Gastroesophageal sphincter (tissue), 3 donors: ENCODE data around the gene IPO11.

Experiments
- CTCF ChIP-seq, 4 experiments: fragments of 200-600 bp in 2 of 4; fragments of 450-650 bp in 2 of 4; sonication (generic) in 1 of 4; IDR thresholded peaks; one replicate each; pipeline ENCODE4 v1.5.1; 2017 to 2019; ENCODE audit warnings: antibody characterized with exemption in 4 of 4, mild to moderate bottlenecking in 2 of 4, moderate library complexity in 2 of 4
- EP300 ChIP-seq: sonication (generic); formaldehyde crosslinking; IDR thresholded peaks from one replicate; pipeline ENCODE4 v1.6.1; 2017; ENCODE audit warnings: antibody characterized with exemption, mild to moderate bottlenecking
- POLR2A ChIP-seq, 2 donors: fragments of 450-650 bp; IDR thresholded peaks; one replicate each; pipeline ENCODE4 v1.6.1; 2017; ENCODE audit warnings: antibody characterized with exemption in 2 of 2, mild to moderate bottlenecking in 2 of 2, moderate library complexity in 1 of 2

GRCh38 chr5:62521319-62521718, 108.8 kb downstream of the IPO11 start:
- no peak for TF ChIP-seq CTCF (IDR thresholded peaks at IDR 0.05)
- no peak for TF ChIP-seq EP300
- TF ChIP-seq POLR2A (IDR thresholded peaks at IDR 0.05), result no peak
